OCI-LY7 (cell line): ENCODE data around the gene PRPF38B.
"Not testable (repeated sequence)": the region's sequence is repeated elsewhere in the genome, so short reads cannot be mapped to it uniquely, and the experiment has no call there.

Source experiments
- CTCF ChIP-seq: fragments of 200-600 bp; sonication (generic); conservative IDR thresholded peaks from 2 replicates; pipeline ENCODE4 v1.5.1; 2014; ENCODE audit warnings: mild to moderate bottlenecking, antibody characterized with exemption, low read length, moderate library complexity, mixed read lengths
- EZH2phosphoT487 ChIP-seq: fragments of 200-600 bp; sonication (generic); IDR thresholded peaks from 2 replicates; pipeline ENCODE4 v1.6.1; 2018; ENCODE audit warnings: low read depth, borderline replicate concordance, mild to moderate bottlenecking, mixed run types, antibody characterized with exemption, low read length, moderate library complexity, mixed read lengths

- not testable (repeated sequence) for TF ChIP-seq CTCF, EZH2phosphoT487
Measured at GRCh38 chr1:108667422-108667821, 24.7 kb upstream of the PRPF38B start.
